NCI-H524 (cell line): ENCODE measurements around the gene WDR48.

ENCODE experiments used
- DNase-seq, 2 experiments: peaks; one replicate each; lab custom pipeline; 2025; lab: John Stamatoyannopoulos, UW

Gene WDR48

GRCh38 chr3:39124876-39125840 is 73.3 kb downstream of the WDR48 start:
- peak in 1 of 2 experiments; percentile 21 for DNase-seq

- DNase-seq, result no peak
Measured at GRCh38 chr3:39125841-39126500, 74.2 kb downstream of the WDR48 start.

DNA sequence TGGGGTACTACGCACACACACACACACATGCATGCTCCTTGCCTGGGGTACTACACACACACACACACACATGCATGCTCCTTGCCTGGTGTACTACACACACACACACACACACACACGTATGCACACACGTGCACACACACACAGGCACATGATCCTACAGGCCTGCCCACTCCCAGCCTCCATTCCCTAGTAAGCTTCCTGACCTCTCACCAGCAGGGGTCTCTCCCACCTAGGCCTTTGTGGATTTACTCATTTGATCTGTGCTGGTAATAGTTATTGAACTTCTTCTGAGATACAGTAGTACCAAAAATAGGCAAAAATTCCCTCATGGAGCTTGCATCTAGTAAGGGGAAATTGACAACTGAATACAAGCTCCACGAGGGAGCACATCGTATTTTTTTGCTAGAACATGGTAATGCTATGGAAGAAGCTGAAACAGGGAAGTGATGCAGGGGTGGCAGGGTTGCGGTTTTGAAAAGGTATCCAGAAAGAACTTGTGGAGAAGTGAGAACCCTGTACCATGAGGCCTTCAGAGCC is 74.8 kb downstream of the WDR48 start:
- peak in 1 of 2 experiments; percentile 59 for DNase-seq

- DNase-seq, result peak; percentile 16 to 72
Measured at GRCh38 chr3:39127269-39127907, 75.6 kb downstream of the WDR48 start.

DNA sequence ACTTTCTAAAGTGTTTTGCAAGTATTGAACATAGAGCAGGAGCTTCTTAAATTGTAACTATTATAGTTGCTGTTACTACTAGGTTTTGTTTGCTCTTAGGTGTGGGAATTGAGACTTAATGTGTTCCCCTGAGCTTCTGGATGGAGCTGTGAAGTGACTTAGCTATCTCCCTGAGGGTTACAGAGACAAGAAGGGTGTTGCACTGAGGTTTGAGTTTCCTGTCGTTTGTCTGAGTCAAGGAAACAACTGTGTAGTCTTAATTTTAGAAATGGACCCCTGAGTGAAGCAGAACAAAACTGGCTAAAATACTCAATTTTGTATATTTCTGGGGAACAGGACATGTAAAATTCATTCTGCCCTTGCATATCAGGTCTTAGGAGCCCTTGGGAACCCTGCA is 76.1 kb downstream of the WDR48 start:
- DNase-seq, result no peak

GRCh38 chr3:39128951-39129350 is 77.1 kb downstream of the WDR48 start:
- no peak for DNase-seq

DNA sequence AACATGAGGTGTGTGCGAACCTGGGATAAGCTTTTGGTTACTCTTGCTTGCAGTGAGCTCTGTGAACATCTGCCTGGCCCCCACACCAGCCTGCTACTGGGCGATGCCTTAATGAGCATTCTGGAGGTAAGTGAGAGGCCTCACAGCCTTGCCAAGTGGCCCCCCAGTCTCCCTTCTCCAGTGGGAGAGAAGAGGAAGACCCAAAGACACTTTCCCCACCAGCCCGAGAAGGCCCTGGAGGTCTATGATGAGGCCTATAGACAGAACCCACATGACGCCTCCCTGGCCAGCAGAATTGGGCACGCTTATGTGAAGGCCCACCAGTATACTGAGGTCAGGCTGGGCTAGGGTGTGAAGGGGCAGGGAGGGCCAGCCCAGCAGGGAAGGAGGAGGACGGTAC is 78.2 kb downstream of the WDR48 start:
- DNase-seq, result no peak

- DNase-seq, result peak in 1 of 2 experiments; percentile 40
Measured at GRCh38 chr3:39130693-39131265, 79.0 kb downstream of the WDR48 start.

DNA sequence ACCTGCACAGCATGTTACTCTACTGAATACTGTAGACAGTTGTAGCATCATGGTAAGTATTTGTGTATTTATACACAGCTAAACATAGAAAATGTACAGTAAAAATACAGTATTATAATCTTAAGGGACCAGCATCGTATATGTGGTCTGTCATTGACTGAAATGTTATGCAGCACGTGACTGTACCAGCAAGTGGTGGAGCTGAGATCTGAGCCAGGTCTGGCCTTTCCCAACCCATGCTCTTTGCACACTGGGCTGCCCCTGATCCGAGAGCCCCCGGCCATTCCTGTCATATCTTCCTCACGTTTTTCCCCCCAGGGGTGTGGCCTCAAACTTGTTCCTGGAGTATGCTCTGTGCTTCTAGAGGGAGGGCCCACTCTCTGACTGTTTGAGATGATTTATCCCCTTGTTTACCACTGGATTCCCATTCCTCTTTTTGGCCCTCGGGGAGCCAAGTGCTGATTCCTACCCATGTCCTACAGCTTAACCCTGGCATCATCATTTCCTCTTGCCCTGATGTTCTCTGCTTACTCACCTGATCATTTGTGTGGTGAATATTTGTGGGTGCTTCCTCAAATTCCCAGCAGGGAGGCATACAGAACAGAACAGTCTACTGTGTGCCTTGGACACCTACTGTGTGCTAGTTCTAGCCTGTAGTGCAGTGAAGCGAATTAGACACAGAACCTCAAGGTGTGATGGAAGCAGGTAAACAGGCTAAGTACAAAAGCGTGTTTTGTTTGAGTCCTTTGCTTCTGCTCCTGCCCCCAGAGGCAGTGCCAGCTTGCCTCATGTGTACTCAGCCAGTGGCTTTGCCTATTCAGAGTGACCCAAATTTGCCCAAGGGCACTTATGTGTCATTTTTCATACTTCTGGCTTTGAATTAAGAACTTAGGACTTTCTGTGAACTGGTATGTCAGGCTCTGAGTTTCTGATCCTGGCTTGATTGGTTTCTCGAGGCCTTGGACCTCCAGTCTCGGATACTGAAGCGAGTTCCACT is 80.6 kb downstream of the WDR48 start:
- no peak for DNase-seq

- no peak for DNase-seq
Measured at GRCh38 chr3:39133093-39133490, 81.3 kb downstream of the WDR48 start.

DNA sequence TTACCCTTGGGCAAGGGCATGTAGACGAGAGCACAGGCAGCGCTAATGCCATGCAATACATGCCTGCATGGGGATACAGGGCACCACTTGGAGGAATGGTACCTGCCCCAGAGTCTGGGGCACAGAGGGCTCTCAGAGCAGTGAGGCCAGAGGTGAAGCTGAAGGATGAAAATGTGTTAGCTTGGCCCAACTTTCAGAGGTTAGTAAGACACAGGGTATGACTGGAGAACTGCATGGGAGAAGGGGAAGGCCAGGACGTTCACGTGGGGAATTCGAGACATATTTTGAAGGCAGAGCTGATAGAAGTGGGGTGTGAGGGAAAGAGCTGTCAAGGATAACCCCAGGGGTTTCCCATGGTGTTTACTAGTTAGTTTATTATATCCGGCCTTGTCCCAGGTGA is 82.0 kb downstream of the WDR48 start:
- no peak for DNase-seq

GRCh38 chr3:39134305-39134704 is 82.5 kb downstream of the WDR48 start:
- no peak for DNase-seq

GRCh38 chr3:39135170-39135805 is 83.5 kb downstream of the WDR48 start:
- no peak for DNase-seq

GRCh38 chr3:39136533-39137434 is 85.0 kb downstream of the WDR48 start:
- DNase-seq, result no peak

DNA sequence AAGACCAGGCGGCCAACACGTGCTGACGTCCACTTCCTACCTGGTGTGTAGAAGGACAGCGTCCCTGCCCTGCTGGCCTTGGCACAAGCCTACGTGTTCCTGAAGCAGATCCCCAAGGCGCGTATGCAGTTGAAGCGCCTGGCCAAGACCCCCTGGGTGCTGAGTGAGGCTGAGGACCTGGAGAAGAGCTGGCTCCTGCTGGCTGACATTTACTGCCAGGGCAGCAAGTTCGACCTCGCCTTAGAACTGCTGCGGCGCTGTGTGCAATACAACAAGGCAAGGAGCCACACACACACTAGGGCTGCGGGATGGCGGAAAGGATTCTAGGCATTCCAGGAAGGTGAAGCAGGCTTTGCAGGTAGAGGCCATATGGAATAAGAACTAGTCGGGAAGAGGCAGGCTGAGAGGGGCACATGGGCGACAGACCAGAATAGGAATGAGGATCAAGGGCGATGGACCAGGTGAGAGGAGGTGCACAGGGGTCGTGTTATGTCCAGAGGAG is 85.7 kb downstream of the WDR48 start:
- DNase-seq, result no peak

- no peak for DNase-seq
Measured at GRCh38 chr3:39137991-39138803, 86.4 kb downstream of the WDR48 start.

DNA sequence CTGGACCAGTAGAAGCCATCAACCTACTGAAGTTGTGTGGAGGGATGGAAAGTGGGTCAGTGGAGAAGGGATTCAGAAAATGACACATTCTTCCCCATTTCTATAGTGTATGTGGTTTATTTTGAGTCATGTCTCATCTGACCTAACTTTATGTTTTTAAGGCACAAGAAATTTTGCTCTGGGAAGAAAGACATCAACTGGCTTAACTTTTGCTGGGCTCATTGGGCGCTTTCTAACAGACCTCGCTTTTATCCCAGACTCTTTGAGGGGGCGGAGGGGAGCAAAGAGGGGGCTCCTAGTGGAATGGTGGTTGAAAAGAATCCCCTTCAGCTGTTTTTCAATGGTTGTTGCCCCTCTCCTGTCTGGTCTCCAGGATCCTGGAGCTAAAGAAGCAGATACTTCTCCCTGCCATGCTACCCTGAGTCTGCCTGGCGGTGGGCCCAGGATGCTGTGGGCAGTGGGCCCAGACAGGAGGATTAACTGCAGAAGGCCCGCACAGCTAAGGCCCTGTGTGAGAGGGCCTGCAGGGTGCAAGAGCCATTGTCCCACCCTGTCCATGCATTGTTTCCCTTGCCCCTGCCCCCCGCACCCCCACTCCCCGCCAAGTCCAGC is 87.1 kb downstream of the WDR48 start:
- no peak for DNase-seq

- DNase-seq, result no peak
Measured at GRCh38 chr3:39139442-39139841, 87.6 kb downstream of the WDR48 start.
